Measurements from ENCODE around the gene AP3B2. TPM values are rescaled to one million over a fixed set of nuclear protein-coding genes. Genes with fewer than 3 reads are reported as not detected.

The AP3B2 gene
- total and polyA plus RNA-seq, 2 donors (not counting 1 experiment from before 2014, with no cell fraction given): 0.09 to 0.17 TPM

- no peaks in the 10 kb centered on the region for H4K20me1 ChIP-seq (ENCODE audit: control insufficient read depth, extremely low read depth, insufficient read depth, low read length)
- no peaks in the 10 kb centered on the region for H3K9me3 ChIP-seq (ENCODE audit: control insufficient read depth, insufficient read depth, low read depth, low read length)
- H2AFZ ChIP-seq (ENCODE audit: low read length): no peak overlapping the region
- H3K4me2 ChIP-seq (ENCODE audit: extremely low read depth, insufficient read depth, low read length): no peak overlapping the region
- H3K36me3 ChIP-seq (ENCODE audit: control insufficient read depth, insufficient read depth, low read length): no peaks in the 10 kb centered on the region
- no peak overlapping the region for H3K4me3 ChIP-seq (replicated peaks in 1 of 4; ENCODE audit: control extremely low read depth in 1 of 4, insufficient read depth in 1 of 4, low read depth in 3 of 4, low read length in 4 of 4)
- H3K27ac ChIP-seq (ENCODE audit: insufficient read depth, low read length): no peak overlapping the region
- no peak for DNase-seq (ENCODE audit: low read depth in 2 of 2)
- no peak for TF ChIP-seq EZH2 (IDR thresholded peaks at IDR 0.05; ENCODE audit: low read length, missing control alignments)
- no peak for TF ChIP-seq CTCF (conservative IDR thresholded peaks at IDR 0.05 in 1 of 2, IDR thresholded peaks at IDR 0.05 in 1 of 2; ENCODE audit: low read depth in 1 of 2, low read length in 2 of 2)
- no peaks in the 10 kb centered on the region for H3K79me2 ChIP-seq (ENCODE audit: control insufficient read depth, insufficient read depth, low read length)
- H3K27me3 ChIP-seq (ENCODE audit: control insufficient read depth, insufficient read depth, low read length): peaks cover 5% of the 10 kb centered on the region
- no peaks in the 10 kb centered on the region for H3K4me1 ChIP-seq (ENCODE audit: control insufficient read depth, extremely low read depth, insufficient read depth, low read length)
- no peak overlapping the region for H3K9ac ChIP-seq (ENCODE audit: insufficient read depth, low read length)
Measured at GRCh38 chr15:82653483-82654168, 56.0 kb downstream of the AP3B2 start.

GRCh38 chr15:82651708-82652107 lies 58.0 kb downstream of the AP3B2 start:
- DNase-seq (ENCODE audit: low read depth in 2 of 2): no peak
- H3K4me3 ChIP-seq (replicated peaks in 1 of 4; ENCODE audit: control extremely low read depth in 1 of 4, insufficient read depth in 1 of 4, low read depth in 3 of 4, low read length in 4 of 4): no peak overlapping the region

More at GRCh38 chr15:82651708-82652107, 58.0 kb downstream of the AP3B2 start:
- TF ChIP-seq EZH2 (IDR thresholded peaks at IDR 0.05; ENCODE audit: low read length, missing control alignments) (no peak), CTCF (conservative IDR thresholded peaks at IDR 0.05 in 1 of 2, IDR thresholded peaks at IDR 0.05 in 1 of 2; ENCODE audit: low read depth in 1 of 2, low read length in 2 of 2) (no peak)
- H3K27ac ChIP-seq (ENCODE audit: insufficient read depth, low read length): no peak overlapping the region
- no peak overlapping the region for H2AFZ ChIP-seq (ENCODE audit: low read length)
- H3K27me3 ChIP-seq (ENCODE audit: control insufficient read depth, insufficient read depth, low read length): peaks cover 14% of the 10 kb centered on the region
- no peak overlapping the region for H3K4me2 ChIP-seq (ENCODE audit: extremely low read depth, insufficient read depth, low read length)
- no peaks in the 10 kb centered on the region for H3K79me2 ChIP-seq (ENCODE audit: control insufficient read depth, insufficient read depth, low read length)
- H3K4me1 ChIP-seq (ENCODE audit: control insufficient read depth, extremely low read depth, insufficient read depth, low read length): no peaks in the 10 kb centered on the region
- no peaks in the 10 kb centered on the region for H3K9me3 ChIP-seq (ENCODE audit: control insufficient read depth, insufficient read depth, low read depth, low read length)
- no peak overlapping the region for H3K9ac ChIP-seq (ENCODE audit: insufficient read depth, low read length)
- H3K36me3 ChIP-seq (ENCODE audit: control insufficient read depth, insufficient read depth, low read length): no peaks in the 10 kb centered on the region
- H4K20me1 ChIP-seq (ENCODE audit: control insufficient read depth, extremely low read depth, insufficient read depth, low read length): no peaks in the 10 kb centered on the region
